Gastrocnemius medialis (tissue), 4 donors: ENCODE measurements around the gene USP15. TPM values are rescaled to one million over a fixed set of nuclear protein-coding genes. Genes with fewer than 3 reads are reported as not detected.

Experiments used
- ATAC-seq, 2 donors: fragments of 150-250 bp; one replicate each; pipeline ENCODE4 v1.9.1; 2016
- DNase-seq, 2 donors: peaks; one replicate each; pipeline ENCODE4 v3.0.0-alpha.2; 2019
- H3K27ac ChIP-seq, 4 donors: fragments of 200-600 bp; sonication (generic); 1 replicate in 1 of 4; 2 replicates in 3 of 4; pipeline ENCODE4 v1.5.1; 2016 to 2018; ENCODE audit warnings: mild to moderate bottlenecking in 2 of 4, moderate library complexity in 1 of 4
- H3K27me3 ChIP-seq, 3 donors: fragments of 200-600 bp; sonication (generic) in 2 of 3; 1 replicate in 1 of 3; 2 replicates in 2 of 3; pipeline versions ENCODE4 v1.5.1 to v1.6.0; 2016 to 2019; ENCODE audit warnings: mild to moderate bottlenecking in 1 of 3, moderate library complexity in 1 of 3
- H3K36me3 ChIP-seq, 2 donors: fragments of 200-600 bp; sonication (generic) in 1 of 2; one replicate each; pipeline ENCODE4 v1.5.1; 2017 to 2018
- H3K4me1 ChIP-seq, 2 donors: fragments of 200-600 bp; sonication (generic) in 1 of 2; one replicate each; pipeline ENCODE4 v1.5.1; 2016 to 2017; ENCODE audit warnings: mild to moderate bottlenecking in 2 of 2
- H3K4me3 ChIP-seq, 4 donors: fragments of 200-600 bp; sonication (generic) in 3 of 4; 1 replicate in 1 of 4; 2 replicates in 3 of 4; pipeline ENCODE4 v1.5.1; 2016 to 2019; ENCODE audit warnings: mild to moderate bottlenecking in 2 of 4
- H3K9me3 ChIP-seq, 3 donors: fragments of 200-600 bp; sonication (generic) in 2 of 3; 1 replicate in 1 of 3; 2 replicates in 2 of 3; pipeline ENCODE4 v1.5.1; 2016 to 2019
- POLR2A ChIP-seq, 2 donors: fragments of 450-650 bp; IDR thresholded peaks; one replicate each; pipeline ENCODE4 v1.6.1; 2017; ENCODE audit warnings: antibody characterized with exemption in 2 of 2, mild to moderate bottlenecking in 2 of 2, moderate library complexity in 2 of 2
- in situ Hi-C, 4 donors: fragments of 200-750 bp; cut with MboI; loops; one replicate each; pipeline versions ENCODE4 v1.15.0 to v1.8.0; 2017; ENCODE audit warnings: low sequenced_read_pairs in 4 of 4
- intact Hi-C: fragments of 100-400 bp; cut with DNase I; formaldehyde crosslinking; loops from one replicate; pipeline ENCODE4 v1.15.1; 2023; ENCODE audit warnings: low total_unique reads
- total RNA-seq, 4 donors: library from RNA; depleted of rRNA; stranded (reverse); fragments of >200 nt; gene quantifications; one replicate each; pipeline versions ENCODE4 v1.1.0 to v1.2.3, GENCODE V29; 2016
- TF ChIP-seq, protein P1 (sequence below), 5 experiments: fragments of 450-650 bp in 3 of 5; fragments of 200-600 bp in 2 of 5; sonication (generic) in 2 of 5; IDR thresholded peaks in 4 of 5; conservative IDR thresholded peaks in 1 of 5; 1 replicate in 4 of 5; 2 replicates in 1 of 5; pipeline ENCODE4 v1.5.1; 2016 to 2019; ENCODE audit warnings: antibody characterized with exemption in 5 of 5, mild to moderate bottlenecking in 3 of 5, moderate library complexity in 3 of 5

The USP15 gene
- total RNA-seq, 4 donors from 2014 or later = 49.0 to 93.6 (median 50.6) TPM

DNA sequence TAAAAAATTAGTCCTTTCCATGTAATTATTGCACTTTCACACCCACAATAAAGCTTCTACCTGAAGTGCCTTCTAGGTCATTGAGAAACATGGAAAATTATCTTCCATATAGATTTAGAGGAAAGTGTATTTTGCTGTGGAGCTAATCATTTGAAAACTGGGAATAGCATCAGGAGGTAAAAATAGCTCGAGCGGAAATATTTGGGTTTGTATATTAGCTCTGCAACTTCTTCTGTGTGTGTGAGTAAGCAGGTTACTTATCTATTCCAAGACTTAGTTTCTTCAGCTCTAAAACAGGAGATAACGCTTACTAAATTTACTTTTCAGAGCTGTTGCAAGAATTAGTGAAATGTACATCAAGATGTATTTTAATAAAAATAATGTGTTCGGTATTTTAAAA, 111.5 kb downstream of the USP15 start:
- Histone ChIP-seq H3K27me3 (no peaks in the 10 kb centered on the region), H3K4me3 (no peak overlapping the region), H3K4me1 (peaks cover 22 to 25% of the 10 kb centered on the region in 2 donors), H3K27ac (peak overlapping the region in 2 of 4 donors; percentile 60 to 63), H3K9me3 (no peaks in the 10 kb centered on the region), H3K36me3 (no peaks in the 10 kb centered on the region)
- DNase-seq (no peak), ATAC-seq (no peak)
- in situ Hi-C loops (no loop called here), intact Hi-C loops (no loop called here)
- TF ChIP-seq, protein P1, sequence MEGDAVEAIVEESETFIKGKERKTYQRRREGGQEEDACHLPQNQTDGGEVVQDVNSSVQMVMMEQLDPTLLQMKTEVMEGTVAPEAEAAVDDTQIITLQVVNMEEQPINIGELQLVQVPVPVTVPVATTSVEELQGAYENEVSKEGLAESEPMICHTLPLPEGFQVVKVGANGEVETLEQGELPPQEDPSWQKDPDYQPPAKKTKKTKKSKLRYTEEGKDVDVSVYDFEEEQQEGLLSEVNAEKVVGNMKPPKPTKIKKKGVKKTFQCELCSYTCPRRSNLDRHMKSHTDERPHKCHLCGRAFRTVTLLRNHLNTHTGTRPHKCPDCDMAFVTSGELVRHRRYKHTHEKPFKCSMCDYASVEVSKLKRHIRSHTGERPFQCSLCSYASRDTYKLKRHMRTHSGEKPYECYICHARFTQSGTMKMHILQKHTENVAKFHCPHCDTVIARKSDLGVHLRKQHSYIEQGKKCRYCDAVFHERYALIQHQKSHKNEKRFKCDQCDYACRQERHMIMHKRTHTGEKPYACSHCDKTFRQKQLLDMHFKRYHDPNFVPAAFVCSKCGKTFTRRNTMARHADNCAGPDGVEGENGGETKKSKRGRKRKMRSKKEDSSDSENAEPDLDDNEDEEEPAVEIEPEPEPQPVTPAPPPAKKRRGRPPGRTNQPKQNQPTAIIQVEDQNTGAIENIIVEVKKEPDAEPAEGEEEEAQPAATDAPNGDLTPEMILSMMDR (IDR thresholded peaks at IDR 0.05 in 4 of 5, conservative IDR thresholded peaks at IDR 0.05 in 1 of 5) = no peak
- TF ChIP-seq POLR2A (IDR thresholded peaks at IDR 0.05) = no peak

DNA sequence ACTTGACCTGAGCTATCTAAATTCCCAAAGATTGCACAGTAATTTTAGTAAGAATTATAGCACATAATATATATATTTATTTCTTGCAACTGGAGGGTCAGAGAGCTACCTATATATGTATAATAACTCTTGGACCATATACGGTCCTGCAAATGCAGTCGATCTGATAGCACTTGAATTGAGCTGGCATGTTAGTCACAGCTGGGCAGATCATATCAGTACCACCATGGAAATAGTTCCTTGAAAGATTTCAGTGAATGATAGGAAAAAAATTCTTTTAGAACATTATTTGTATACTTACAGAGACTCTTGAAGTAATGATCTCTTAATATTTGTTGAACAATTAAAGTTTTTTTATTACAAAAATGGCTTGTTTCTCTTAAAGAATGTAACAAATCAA, 111.9 kb downstream of the USP15 start:
- Histone ChIP-seq H3K27ac (peak overlapping the region in 3 of 4 donors; percentile 28 to 63 (median 60)), H3K36me3 (no peaks in the 10 kb centered on the region), H3K9me3 (no peaks in the 10 kb centered on the region), H3K27me3 (no peaks in the 10 kb centered on the region), H3K4me1 (peaks cover 22 to 25% of the 10 kb centered on the region in 2 donors), H3K4me3 (no peak overlapping the region)
- in situ Hi-C loops (no loop called here), intact Hi-C loops (no loop called here)
- DNase-seq (no peak), ATAC-seq (no peak)
- TF ChIP-seq, protein P1 (IDR thresholded peaks at IDR 0.05 in 4 of 5, conservative IDR thresholded peaks at IDR 0.05 in 1 of 5) = no peak
- no peak for TF ChIP-seq POLR2A (IDR thresholded peaks at IDR 0.05)

DNA sequence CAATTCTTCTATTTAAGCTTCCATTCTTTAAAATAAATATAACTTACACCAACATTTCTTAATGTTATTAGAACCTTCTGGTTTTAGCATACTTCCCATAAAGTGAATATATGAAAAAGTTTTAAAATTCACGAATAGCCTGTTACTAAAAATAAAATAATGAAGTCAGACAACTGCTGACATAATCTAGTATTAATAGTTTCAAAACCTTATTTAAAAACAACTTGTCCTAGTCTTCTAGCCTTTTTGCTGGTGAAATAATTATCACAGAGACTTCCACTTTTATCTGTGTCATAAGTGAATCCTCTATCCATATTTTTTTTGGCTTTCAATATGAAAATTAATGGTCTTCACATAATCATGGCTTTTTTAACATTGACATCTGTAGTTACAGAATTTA, 112.6 kb downstream of the USP15 start:
- H3K9me3 ChIP-seq = no peaks in the 10 kb centered on the region
- TF ChIP-seq, protein P1 (IDR thresholded peaks at IDR 0.05 in 4 of 5, conservative IDR thresholded peaks at IDR 0.05 in 1 of 5) = no peak
- no peak for TF ChIP-seq POLR2A (IDR thresholded peaks at IDR 0.05)
- peak overlapping the region; percentile 28 to 63 (median 52) for H3K27ac ChIP-seq
- ATAC-seq = peak; percentile 61 to 62
- peaks cover 22 to 25% of the 10 kb centered on the region in 2 donors for H3K4me1 ChIP-seq
- intact Hi-C loops = no loop called here
- H3K4me3 ChIP-seq = no peak overlapping the region
- no peaks in the 10 kb centered on the region for H3K36me3 ChIP-seq
- DNase-seq = no peak
- in situ Hi-C loops = no loop called here
- no peaks in the 10 kb centered on the region for H3K27me3 ChIP-seq

DNA sequence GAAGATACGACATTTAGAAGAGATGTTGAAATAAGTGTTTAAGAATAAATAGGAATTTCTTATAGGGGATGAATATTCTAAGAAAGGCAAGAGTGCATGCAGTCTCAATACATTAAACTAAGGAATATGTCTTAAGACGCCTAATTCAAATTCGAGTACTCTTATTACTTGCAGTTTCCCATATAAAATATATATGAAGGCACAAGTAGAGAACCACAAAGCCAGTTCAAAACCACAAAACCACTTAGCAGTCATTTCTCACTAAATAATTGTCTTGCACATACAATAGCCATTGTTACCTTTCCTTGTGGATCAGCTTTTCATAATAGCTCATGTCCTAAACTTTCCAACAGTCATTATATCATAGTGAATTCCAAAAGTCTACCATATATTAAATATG, 115.4 kb downstream of the USP15 start:
- Histone ChIP-seq H3K27me3 (no peaks in the 10 kb centered on the region), H3K36me3 (no peaks in the 10 kb centered on the region), H3K27ac (no peak overlapping the region), H3K9me3 (no peaks in the 10 kb centered on the region), H3K4me3 (no peak overlapping the region), H3K4me1 (peaks cover 22 to 25% of the 10 kb centered on the region in 2 donors)
- DNase-seq = no peak
- TF ChIP-seq, protein P1 (IDR thresholded peaks at IDR 0.05 in 4 of 5, conservative IDR thresholded peaks at IDR 0.05 in 1 of 5) = no peak
- TF ChIP-seq POLR2A (IDR thresholded peaks at IDR 0.05) = no peak
- intact Hi-C loops (no loop called here), in situ Hi-C loops (no loop called here)
- ATAC-seq = no peak
